Type B pancreatic cell (in vitro differentiated cells): ENCODE measurements around the gene COA1. TPM values are rescaled to one million over a fixed set of nuclear protein-coding genes. Genes with fewer than 3 reads are reported as not detected.

Source experiments
- DNase-seq: peaks from one replicate; pipeline ENCODE4 v3.0.0; 2021; ENCODE audit warnings: mixed read lengths; ENCODE audit not compliant: unreplicated experiment; ENCODE audit errors: extremely low spot score
- H3K27ac Mint-ChIP-seq: 2 replicates; pipeline ENCODE4 v1.8.0; 2021; ENCODE audit warnings: mild to moderate bottlenecking, mixed read lengths
- H3K27me3 Mint-ChIP-seq: 2 replicates; pipeline ENCODE4 v1.8.0; 2021; ENCODE audit warnings: mixed read lengths
- H3K36me3 Mint-ChIP-seq: 2 replicates; pipeline ENCODE4 v1.8.0; 2021; ENCODE audit warnings: mixed read lengths
- H3K4me1 Mint-ChIP-seq: one replicate; pipeline ENCODE4 v1.8.0; 2021; ENCODE audit warnings: mixed read lengths; ENCODE audit not compliant: unreplicated experiment
- H3K4me3 Mint-ChIP-seq: 2 replicates; pipeline ENCODE4 v1.8.0; 2021; ENCODE audit warnings: mild to moderate bottlenecking, mixed read lengths
- H3K9me3 Mint-ChIP-seq: 2 replicates; pipeline ENCODE4 v1.8.0; 2021; ENCODE audit warnings: mixed read lengths
- CTCF ChIP-seq: fragments of 200-600 bp; sonication (generic); conservative IDR thresholded peaks from 2 replicates; pipeline ENCODE4 v1.5.0; 2021; ENCODE audit warnings: antibody characterized with exemption, mild to moderate bottlenecking
- total RNA-seq: library from RNA; stranded (reverse); gene quantifications from 2 replicates; pipeline ENCODE4 v1.2.1, GENCODE V29; 2021; ENCODE audit warnings: low replicate concordance

COA1 gene
- total RNA-seq, 1 donor from 2014 or later = 75.3 TPM

DNA sequence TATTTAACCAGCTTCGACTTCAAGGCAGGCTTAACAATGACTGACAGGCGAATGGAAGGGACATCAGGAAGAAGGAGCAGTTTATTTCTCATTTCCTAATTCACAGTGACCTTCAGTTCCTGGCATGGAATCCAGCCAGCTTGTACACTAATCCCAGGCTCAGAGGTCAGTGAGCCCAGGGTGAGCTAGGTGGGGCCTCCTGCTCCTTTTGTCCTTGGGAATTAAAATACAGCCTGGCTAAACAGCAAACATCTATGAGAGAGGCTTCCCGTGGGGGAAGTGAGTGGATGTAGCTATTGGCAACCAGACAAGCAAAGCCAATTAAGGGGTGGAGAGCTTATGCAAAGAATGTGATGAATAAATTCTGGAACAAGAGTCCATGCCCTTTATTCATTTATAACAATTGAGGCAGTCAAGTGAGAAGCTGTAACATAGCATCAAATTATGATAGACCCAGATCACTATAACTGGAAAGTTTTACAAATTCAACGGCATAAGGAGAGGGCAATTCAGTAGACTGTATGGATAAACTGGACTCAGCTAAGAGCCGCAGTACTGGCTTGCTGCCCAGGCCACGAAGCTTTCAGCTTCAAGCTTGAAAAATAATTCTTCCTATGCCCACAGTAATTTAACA is 89.3 kb downstream of the COA1 start:
- H3K9me3 Mint-ChIP-seq = no peaks in the 10 kb centered on the region
- no peaks in the 10 kb centered on the region for H3K27me3 Mint-ChIP-seq
- peaks cover 47% of the 10 kb centered on the region for H3K36me3 Mint-ChIP-seq
- H3K4me3 Mint-ChIP-seq = no peak overlapping the region
- peak overlapping the region; percentile 13 for H3K27ac Mint-ChIP-seq
- DNase-seq = no peak
- H3K4me1 Mint-ChIP-seq = peaks cover 14% of the 10 kb centered on the region
- TF ChIP-seq CTCF = no peak

DNA sequence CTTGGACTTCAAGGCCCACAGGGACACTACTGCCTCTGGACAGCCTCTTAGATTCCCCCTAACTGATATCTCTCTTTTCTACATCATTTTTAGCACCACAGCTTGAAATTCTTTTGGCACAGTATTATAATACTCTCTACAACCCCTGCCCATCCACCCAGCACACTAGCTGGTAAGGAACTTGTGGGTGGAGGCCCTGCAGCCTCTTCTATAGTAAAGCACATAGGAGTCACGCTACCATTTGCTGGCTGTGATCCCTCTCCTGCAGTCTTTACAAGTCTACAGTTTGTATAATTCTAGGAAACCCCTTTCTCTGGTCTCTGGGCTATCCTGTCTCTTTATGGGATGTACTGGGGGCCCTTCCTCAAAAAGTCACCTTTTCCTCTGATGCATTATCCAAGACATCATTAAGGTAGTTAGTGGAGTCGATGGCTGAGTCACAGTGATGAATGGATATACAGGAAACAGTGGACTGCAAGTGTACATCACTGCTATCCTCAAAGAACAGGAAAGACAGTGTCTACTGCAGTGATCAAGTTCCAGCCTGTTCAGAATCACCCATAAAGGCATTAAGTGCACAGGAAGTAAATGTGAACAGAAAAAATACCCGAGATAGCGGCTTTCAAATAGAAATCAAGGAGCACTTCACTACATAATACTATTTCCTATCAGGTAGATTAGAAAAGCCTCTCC is 92.1 kb downstream of the COA1 start:
- Mint-ChIP-seq H3K4me1 (peaks cover 14% of the 10 kb centered on the region), H3K27ac (peak overlapping the region; percentile 20), H3K4me3 (no peak overlapping the region), H3K9me3 (no peaks in the 10 kb centered on the region), H3K27me3 (no peaks in the 10 kb centered on the region), H3K36me3 (peaks cover 44% of the 10 kb centered on the region)
- TF ChIP-seq CTCF = no peak
- DNase-seq = no peak

- no peaks in the 10 kb centered on the region for H3K27me3 Mint-ChIP-seq
- H3K9me3 Mint-ChIP-seq = no peaks in the 10 kb centered on the region
- H3K36me3 Mint-ChIP-seq = peaks cover 53% of the 10 kb centered on the region
- no peak for DNase-seq
- H3K27ac Mint-ChIP-seq = peak overlapping the region; percentile 51
- H3K4me3 Mint-ChIP-seq = no peak overlapping the region
- H3K4me1 Mint-ChIP-seq = peaks cover 14% of the 10 kb centered on the region
- no peak for TF ChIP-seq CTCF
Observed at GRCh38 chr7:43636093-43636492, 93.2 kb downstream of the COA1 start.

- Mint-ChIP-seq H3K27ac (no peak overlapping the region), H3K27me3 (no peaks in the 10 kb centered on the region), H3K4me3 (no peak overlapping the region), H3K9me3 (no peaks in the 10 kb centered on the region), H3K4me1 (peaks cover under 1% of the 10 kb centered on the region), H3K36me3 (peaks cover 60% of the 10 kb centered on the region)
- no peak for TF ChIP-seq CTCF
- DNase-seq = no peak
Observed at GRCh38 chr7:43634384-43634783, 94.9 kb downstream of the COA1 start.

GRCh38 chr7:43632746-43633145 is 96.6 kb downstream of the COA1 start:
- no peaks in the 10 kb centered on the region for H3K4me1 Mint-ChIP-seq
- H3K4me3 Mint-ChIP-seq = no peak overlapping the region
- H3K9me3 Mint-ChIP-seq = no peaks in the 10 kb centered on the region
- no peaks in the 10 kb centered on the region for H3K27me3 Mint-ChIP-seq
- H3K27ac Mint-ChIP-seq = no peak overlapping the region
- H3K36me3 Mint-ChIP-seq = peaks cover 65% of the 10 kb centered on the region
- TF ChIP-seq CTCF = no peak
- DNase-seq = no peak
